Measurements from ENCODE around the gene TDRD7. TPM values are rescaled to one million over a fixed set of nuclear protein-coding genes. Genes with fewer than 3 reads are reported as not detected.

TDRD7 gene
- polyA plus RNA-seq, 2 of the 4 experiments (the other 2 are of a cell fraction): 11.5 to 15.7 TPM

DNA sequence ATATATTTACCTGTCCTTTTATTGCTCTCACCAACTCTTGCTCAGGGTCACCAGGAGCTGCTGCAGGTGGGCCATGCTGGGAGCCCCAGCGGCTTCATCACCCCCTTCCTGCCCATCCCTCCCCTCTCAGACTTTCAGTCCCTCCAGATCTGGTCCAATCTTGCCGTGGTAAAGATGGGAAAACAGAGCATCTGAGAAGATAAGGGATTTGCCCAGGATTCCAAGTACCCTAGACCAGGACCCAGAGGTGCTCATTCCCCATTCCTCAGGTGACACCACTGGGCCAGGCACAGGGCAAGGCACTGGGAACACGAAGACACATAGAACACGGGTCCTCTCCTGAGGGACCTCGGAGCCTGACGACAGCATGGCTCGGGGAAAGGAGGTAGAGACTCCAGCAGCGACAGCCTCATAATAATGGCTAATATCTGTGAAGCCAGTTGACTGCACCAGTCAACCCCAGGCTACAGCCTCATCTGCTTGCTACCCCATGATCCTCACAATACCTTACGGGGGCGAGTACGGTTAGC, 107.6 kb downstream of the TDRD7 start:
- Histone ChIP-seq H3K4me2 (peak overlapping the region; percentile 60; the same call in 2 of the 3 replicates), H3K27ac (peak overlapping the region; percentile 46 to 76; a peak in 4 of 6 replicates), H3K9me3 (no peaks in the 10 kb centered on the region), H3K4me1 (peaks cover 14% of the 10 kb centered on the region), H3K4me3 (no peak overlapping the region)
- ChIA-PET POLR2A (no interaction called here), CTCF (interaction anchor here (1.4 to 1.5 kb wide), 2 partner anchors 14 to 50 kb away, joined by 5 to 6 read pairs; no protein-coding TSS in a partner anchor)
- 91% methylated on average over 11 of the region's 11 CpGs for WGBS (ENCODE audit: missing lambda C conversion rate)
- TF ChIP-seq HOXB13 (CRISPR knock-in tag; IDR thresholded peaks at IDR 0.05; ENCODE audit: low read depth) (no peak), RAD21 (conservative IDR thresholded peaks at IDR 0.05 in 1 of 2, IDR thresholded peaks at IDR 0.05 in 1 of 2) (no peak), SREBF2 (IDR thresholded peaks at IDR 0.05) (no peak)
- FAIRE-seq (no peak), ATAC-seq (no peak), DNase-seq (ENCODE audit: low read depth in 1 of 2, low spot score in 1 of 2) (no peak)

DNA sequence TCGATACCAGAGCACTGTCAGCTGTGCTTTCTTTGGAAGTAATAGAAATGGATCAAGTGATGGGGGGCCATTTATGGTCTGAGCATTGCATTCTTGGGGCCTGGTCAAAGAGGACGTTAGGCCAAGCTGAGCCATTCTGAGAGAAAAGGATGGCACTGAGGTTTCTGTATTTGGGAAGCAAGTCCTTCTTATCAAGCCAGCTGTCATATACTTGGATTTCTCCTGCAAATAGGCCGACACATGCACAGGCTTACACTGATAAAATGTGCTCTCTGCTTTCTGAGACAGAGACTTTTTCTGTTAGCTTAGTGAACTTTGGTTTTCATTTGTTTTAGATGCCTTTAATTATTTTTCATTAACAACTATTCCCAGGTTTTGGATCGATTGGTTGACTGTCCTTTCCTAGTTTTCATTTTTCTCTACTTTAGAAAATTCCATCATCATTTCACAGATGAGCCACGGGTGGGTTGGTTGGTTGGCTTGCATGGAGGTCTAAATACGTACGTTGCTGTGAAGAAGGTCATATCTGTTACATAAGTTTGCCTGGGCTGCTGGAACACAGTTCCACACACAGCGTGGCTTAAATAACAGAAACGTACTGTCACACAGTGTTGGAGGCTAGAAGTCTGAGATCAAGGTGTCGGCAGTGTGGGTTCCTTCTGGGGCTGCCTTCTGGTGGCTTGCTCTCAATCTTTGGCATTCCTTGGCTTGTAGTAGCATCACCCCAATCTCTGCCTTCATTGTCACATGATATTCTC, 109.9 kb downstream of the TDRD7 start:
- no peak for DNase-seq (ENCODE audit: low read depth in 1 of 2, low spot score in 1 of 2)
- no peak for ATAC-seq

More for the DNA sequence above, 109.9 kb downstream of the TDRD7 start:
- no peak for FAIRE-seq
- Histone ChIP-seq H3K4me3 (no peak overlapping the region), H3K9me3 (no peaks in the 10 kb centered on the region), H3K4me1 (peaks cover 14% of the 10 kb centered on the region), H3K27ac (no peak overlapping the region), H3K4me2 (no peak overlapping the region)
- ChIA-PET CTCF (interaction anchor here (0.9 to 2.2 kb wide), 3 partner anchors 13 to 111 kb away, joined by 3 to 12 read pairs (median 7); no protein-coding TSS in a partner anchor), POLR2A (no interaction called here)
- TF ChIP-seq MAZ (IDR thresholded peaks at IDR 0.05; ENCODE audit: borderline replicate concordance, low read depth, low read length): no peak
- TF ChIP-seq HOXA7 (CRISPR knock-in tag; IDR thresholded peaks at IDR 0.05): no peak
- no peak for TF ChIP-seq FOSB (CRISPR knock-in tag; IDR thresholded peaks at IDR 0.05)
- no peak for TF ChIP-seq MYC (IDR thresholded peaks at IDR 0.05; ENCODE audit: borderline replicate concordance, low read length)
- no peak for TF ChIP-seq MAFK (IDR thresholded peaks at IDR 0.05; ENCODE audit: partially characterized antibody)
- TF ChIP-seq, protein P1, sequence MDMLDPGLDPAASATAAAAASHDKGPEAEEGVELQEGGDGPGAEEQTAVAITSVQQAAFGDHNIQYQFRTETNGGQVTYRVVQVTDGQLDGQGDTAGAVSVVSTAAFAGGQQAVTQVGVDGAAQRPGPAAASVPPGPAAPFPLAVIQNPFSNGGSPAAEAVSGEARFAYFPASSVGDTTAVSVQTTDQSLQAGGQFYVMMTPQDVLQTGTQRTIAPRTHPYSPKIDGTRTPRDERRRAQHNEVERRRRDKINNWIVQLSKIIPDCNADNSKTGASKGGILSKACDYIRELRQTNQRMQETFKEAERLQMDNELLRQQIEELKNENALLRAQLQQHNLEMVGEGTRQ (IDR thresholded peaks at IDR 0.05): no peak
- no peak for TF ChIP-seq ZC3H11A (IDR thresholded peaks at IDR 0.05)
- TF ChIP-seq, protein P2, sequence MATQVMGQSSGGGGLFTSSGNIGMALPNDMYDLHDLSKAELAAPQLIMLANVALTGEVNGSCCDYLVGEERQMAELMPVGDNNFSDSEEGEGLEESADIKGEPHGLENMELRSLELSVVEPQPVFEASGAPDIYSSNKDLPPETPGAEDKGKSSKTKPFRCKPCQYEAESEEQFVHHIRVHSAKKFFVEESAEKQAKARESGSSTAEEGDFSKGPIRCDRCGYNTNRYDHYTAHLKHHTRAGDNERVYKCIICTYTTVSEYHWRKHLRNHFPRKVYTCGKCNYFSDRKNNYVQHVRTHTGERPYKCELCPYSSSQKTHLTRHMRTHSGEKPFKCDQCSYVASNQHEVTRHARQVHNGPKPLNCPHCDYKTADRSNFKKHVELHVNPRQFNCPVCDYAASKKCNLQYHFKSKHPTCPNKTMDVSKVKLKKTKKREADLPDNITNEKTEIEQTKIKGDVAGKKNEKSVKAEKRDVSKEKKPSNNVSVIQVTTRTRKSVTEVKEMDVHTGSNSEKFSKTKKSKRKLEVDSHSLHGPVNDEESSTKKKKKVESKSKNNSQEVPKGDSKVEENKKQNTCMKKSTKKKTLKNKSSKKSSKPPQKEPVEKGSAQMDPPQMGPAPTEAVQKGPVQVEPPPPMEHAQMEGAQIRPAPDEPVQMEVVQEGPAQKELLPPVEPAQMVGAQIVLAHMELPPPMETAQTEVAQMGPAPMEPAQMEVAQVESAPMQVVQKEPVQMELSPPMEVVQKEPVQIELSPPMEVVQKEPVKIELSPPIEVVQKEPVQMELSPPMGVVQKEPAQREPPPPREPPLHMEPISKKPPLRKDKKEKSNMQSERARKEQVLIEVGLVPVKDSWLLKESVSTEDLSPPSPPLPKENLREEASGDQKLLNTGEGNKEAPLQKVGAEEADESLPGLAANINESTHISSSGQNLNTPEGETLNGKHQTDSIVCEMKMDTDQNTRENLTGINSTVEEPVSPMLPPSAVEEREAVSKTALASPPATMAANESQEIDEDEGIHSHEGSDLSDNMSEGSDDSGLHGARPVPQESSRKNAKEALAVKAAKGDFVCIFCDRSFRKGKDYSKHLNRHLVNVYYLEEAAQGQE (IDR thresholded peaks at IDR 0.05): no peak
- no peak for TF ChIP-seq SREBF2 (IDR thresholded peaks at IDR 0.05)
- TF ChIP-seq HDAC2 (IDR thresholded peaks at IDR 0.05): no peak
- TF ChIP-seq, protein P3, sequence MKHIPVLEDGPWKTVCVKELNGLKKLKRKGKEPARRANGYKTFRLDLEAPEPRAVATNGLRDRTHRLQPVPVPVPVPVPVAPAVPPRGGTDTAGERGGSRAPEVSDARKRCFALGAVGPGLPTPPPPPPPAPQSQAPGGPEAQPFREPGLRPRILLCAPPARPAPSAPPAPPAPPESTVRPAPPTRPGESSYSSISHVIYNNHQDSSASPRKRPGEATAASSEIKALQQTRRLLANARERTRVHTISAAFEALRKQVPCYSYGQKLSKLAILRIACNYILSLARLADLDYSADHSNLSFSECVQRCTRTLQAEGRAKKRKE (CRISPR knock-in tag; IDR thresholded peaks at IDR 0.05; ENCODE audit: low read depth): no peak
- TF ChIP-seq, protein P4, sequence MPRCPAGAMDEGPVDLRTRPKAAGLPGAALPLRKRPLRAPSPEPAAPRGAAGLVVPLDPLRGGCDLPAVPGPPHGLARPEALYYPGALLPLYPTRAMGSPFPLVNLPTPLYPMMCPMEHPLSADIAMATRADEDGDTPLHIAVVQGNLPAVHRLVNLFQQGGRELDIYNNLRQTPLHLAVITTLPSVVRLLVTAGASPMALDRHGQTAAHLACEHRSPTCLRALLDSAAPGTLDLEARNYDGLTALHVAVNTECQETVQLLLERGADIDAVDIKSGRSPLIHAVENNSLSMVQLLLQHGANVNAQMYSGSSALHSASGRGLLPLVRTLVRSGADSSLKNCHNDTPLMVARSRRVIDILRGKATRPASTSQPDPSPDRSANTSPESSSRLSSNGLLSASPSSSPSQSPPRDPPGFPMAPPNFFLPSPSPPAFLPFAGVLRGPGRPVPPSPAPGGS (IDR thresholded peaks at IDR 0.05): no peak
- TF ChIP-seq, protein P5, sequence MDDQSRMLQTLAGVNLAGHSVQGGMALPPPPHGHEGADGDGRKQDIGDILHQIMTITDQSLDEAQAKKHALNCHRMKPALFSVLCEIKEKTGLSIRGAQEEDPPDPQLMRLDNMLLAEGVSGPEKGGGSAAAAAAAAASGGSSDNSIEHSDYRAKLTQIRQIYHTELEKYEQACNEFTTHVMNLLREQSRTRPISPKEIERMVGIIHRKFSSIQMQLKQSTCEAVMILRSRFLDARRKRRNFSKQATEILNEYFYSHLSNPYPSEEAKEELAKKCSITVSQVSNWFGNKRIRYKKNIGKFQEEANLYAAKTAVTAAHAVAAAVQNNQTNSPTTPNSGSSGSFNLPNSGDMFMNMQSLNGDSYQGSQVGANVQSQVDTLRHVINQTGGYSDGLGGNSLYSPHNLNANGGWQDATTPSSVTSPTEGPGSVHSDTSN (IDR thresholded peaks at IDR 0.05): no peak
- no peak for TF ChIP-seq ZNF302 (CRISPR knock-in tag; IDR thresholded peaks at IDR 0.05)
- TF ChIP-seq EHF (CRISPR knock-in tag; IDR thresholded peaks at IDR 0.05): no peak
- TF ChIP-seq SMC3 (IDR thresholded peaks at IDR 0.05): no peak
- no peak for TF ChIP-seq JUNB (IDR thresholded peaks at IDR 0.05)
- no peak for TF ChIP-seq RFX5 (IDR thresholded peaks at IDR 0.05)
- TF ChIP-seq KDM1A (IDR thresholded peaks at IDR 0.05; ENCODE audit: low read depth): no peak
- TF ChIP-seq, protein P6, sequence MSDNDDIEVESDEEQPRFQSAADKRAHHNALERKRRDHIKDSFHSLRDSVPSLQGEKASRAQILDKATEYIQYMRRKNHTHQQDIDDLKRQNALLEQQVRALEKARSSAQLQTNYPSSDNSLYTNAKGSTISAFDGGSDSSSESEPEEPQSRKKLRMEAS (IDR thresholded peaks at IDR 0.05): no peak
- 74% methylated on average over 10 of the region's 10 CpGs for WGBS (ENCODE audit: missing lambda C conversion rate)

All from A549 (cell line).